ENCODE data around the gene TPCN1. TPM values are rescaled to one million over a fixed set of nuclear protein-coding genes. Genes with fewer than 3 reads are reported as not detected.

Gene TPCN1
- total RNA-seq, 1 experiment from 2014 or later, result 19.0 TPM

DNA sequence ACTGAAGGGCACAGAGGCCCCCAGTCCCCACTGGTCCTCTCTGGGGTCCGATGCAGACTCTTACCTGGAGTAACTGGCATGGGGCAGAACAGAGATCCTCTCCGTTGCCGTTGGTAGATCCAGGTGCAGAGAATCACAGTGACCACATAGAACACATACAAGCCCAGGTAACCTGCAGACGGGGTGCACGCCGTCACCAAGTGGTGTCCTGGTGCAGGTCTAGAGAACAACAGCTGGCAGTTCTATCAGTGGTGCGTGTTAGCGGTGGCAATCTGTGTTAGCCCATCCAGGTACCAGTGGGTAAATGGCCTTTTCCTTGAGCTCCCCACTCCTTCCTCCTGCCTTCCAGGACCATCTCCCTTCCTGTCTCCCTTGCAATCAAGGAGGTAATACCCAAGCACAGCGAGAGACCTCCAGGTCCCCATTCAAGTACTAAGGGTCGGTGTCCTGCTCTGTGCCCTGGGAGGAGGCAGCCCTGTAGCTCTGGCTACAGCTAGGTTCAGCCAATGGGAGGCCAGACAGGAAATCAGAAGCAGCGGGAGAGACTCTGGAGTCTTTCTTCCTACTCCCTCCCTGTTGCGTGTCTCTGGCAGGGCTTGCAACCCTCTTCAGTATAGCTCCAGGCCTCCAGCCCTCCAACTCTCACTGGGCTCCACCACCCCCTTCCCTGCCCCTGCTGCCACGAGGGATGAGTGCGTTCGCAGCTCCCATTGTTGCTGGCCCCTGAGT is 97.8 kb downstream of the TPCN1 start:
- Histone ChIP-seq H3K4me1 (ENCODE audit: insufficient read depth, low read length) (0 out of 2 replicates have a peak, but pooled peaks cover 4% of the 10 kb centered on the region), H3K4me2 (ENCODE audit: low read length) (no peak overlapping the region), H3K27ac (ENCODE audit: low read length) (no peak overlapping the region), H3K27me3 (ENCODE audit: low read length) (no peaks in the 10 kb centered on the region), H3K9me3 (ENCODE audit: low read length) (no peaks in the 10 kb centered on the region), H3F3A (ENCODE audit: low read length, unreplicated experiment) (no peaks in the 10 kb centered on the region), H3K9ac (ENCODE audit: low read length) (no peak overlapping the region), H3K79me2 (ENCODE audit: low read length) (no peaks in the 10 kb centered on the region), H4K20me1 (ENCODE audit: low read length) (no peaks in the 10 kb centered on the region), H3K36me3 (ENCODE audit: low read depth, low read length) (peaks cover 30% of the 10 kb centered on the region), H3K4me3 (ENCODE audit: low read length) (no peak overlapping the region), H3K9me2 (replicated peaks; ENCODE audit: low read length) (no peaks in the 10 kb centered on the region), H2AFZ (ENCODE audit: low read length) (no peak overlapping the region)
- no peak for TF ChIP-seq EZH2 (IDR thresholded peaks at IDR 0.05; ENCODE audit: low read length, unreplicated experiment)
- TF ChIP-seq, protein P1, sequence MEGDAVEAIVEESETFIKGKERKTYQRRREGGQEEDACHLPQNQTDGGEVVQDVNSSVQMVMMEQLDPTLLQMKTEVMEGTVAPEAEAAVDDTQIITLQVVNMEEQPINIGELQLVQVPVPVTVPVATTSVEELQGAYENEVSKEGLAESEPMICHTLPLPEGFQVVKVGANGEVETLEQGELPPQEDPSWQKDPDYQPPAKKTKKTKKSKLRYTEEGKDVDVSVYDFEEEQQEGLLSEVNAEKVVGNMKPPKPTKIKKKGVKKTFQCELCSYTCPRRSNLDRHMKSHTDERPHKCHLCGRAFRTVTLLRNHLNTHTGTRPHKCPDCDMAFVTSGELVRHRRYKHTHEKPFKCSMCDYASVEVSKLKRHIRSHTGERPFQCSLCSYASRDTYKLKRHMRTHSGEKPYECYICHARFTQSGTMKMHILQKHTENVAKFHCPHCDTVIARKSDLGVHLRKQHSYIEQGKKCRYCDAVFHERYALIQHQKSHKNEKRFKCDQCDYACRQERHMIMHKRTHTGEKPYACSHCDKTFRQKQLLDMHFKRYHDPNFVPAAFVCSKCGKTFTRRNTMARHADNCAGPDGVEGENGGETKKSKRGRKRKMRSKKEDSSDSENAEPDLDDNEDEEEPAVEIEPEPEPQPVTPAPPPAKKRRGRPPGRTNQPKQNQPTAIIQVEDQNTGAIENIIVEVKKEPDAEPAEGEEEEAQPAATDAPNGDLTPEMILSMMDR (conservative IDR thresholded peaks at IDR 0.05; ENCODE audit: low read depth, low read length), result no peak
- TF ChIP-seq EZH2phosphoT487 (IDR thresholded peaks at IDR 0.05; ENCODE audit: borderline replicate concordance, low read length), result no peak
- ATAC-seq (no peak), DNase-seq (no peak)
- CTCF ChIA-PET, result no interaction called here
- BruUV-seq (replicated peaks), result no TSS peak
- intact Hi-C loops (cut with micrococcal nuclease), result no loop called here
- POLR2A ChIA-PET (ENCODE audit: unreplicated experiment), result no interaction called here

DNA sequence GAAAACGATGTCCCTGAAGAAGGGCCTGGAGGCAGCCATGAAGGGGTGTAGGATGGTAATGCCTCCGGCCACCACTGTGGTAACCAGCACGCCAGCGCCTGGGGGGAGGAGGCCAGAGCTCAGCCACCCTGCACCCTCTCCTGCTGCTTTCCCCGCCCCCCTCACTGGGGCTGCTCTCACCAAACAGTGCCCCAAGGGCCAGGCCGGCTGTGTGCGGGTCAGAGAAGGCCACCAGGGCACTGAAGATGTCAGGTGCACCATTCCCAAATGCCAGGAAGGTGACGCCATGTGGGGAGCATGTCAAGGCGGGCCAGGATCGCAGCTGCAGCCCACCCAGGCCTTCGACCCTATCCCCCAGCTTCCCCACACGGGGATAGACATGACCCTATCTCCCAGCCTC is 99.1 kb downstream of the TPCN1 start:
- TF ChIP-seq, protein P1 (conservative IDR thresholded peaks at IDR 0.05; ENCODE audit: low read depth, low read length), result no peak
- TF ChIP-seq EZH2 (IDR thresholded peaks at IDR 0.05; ENCODE audit: low read length, unreplicated experiment) (no peak), EZH2phosphoT487 (IDR thresholded peaks at IDR 0.05; ENCODE audit: borderline replicate concordance, low read length) (no peak)
- CTCF ChIA-PET, result no interaction called here
- Histone ChIP-seq H3K79me2 (ENCODE audit: low read length) (no peaks in the 10 kb centered on the region), H3K4me2 (ENCODE audit: low read length) (no peak overlapping the region), H3K9me2 (replicated peaks; ENCODE audit: low read length) (no peaks in the 10 kb centered on the region), H3K4me3 (ENCODE audit: low read length) (no peak overlapping the region), H3F3A (ENCODE audit: low read length, unreplicated experiment) (no peaks in the 10 kb centered on the region), H3K27ac (ENCODE audit: low read length) (no peak overlapping the region), H4K20me1 (ENCODE audit: low read length) (no peaks in the 10 kb centered on the region), H3K4me1 (ENCODE audit: insufficient read depth, low read length) (0 out of 2 replicates have a peak, but pooled peaks cover 4% of the 10 kb centered on the region), H3K27me3 (ENCODE audit: low read length) (no peaks in the 10 kb centered on the region), H2AFZ (ENCODE audit: low read length) (no peak overlapping the region), H3K9ac (ENCODE audit: low read length) (no peak overlapping the region), H3K36me3 (ENCODE audit: low read depth, low read length) (peaks cover 30% of the 10 kb centered on the region), H3K9me3 (ENCODE audit: low read length) (no peaks in the 10 kb centered on the region)
- POLR2A ChIA-PET (ENCODE audit: unreplicated experiment), result no interaction called here
- intact Hi-C loops (cut with micrococcal nuclease), result no loop called here
- DNase-seq, result no peak
- ATAC-seq, result no peak
- BruUV-seq (replicated peaks), result no TSS peak

DNA sequence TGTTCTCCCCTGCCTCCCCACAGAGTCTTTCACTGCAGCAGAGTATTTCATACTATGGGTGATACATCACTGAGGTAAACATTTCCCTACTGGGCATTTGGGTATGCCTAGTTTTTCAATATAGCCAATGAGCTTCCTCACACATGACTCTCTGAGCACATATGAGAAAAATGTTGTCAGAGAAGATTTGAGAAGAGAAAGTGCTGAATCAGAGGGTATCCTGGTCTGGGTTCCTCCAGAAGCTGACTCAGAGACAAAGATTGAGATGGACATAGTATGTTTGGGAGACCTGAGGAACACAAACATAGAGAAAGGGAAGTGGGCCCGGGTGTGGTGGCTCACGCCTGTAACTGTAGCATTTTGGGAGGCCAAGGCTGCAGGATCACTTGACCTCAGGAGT is 101.1 kb downstream of the TPCN1 start:
- no peaks in the 10 kb centered on the region for H4K20me1 ChIP-seq (ENCODE audit: low read length)
- ChIA-PET CTCF (no interaction called here), POLR2A (ENCODE audit: unreplicated experiment) (no interaction called here)
- H3K9ac ChIP-seq (ENCODE audit: low read length), result no peak overlapping the region
- no peak overlapping the region for H3K4me3 ChIP-seq (ENCODE audit: low read length)
- no peaks in the 10 kb centered on the region for H3K9me3 ChIP-seq (ENCODE audit: low read length)
- H3K36me3 ChIP-seq (ENCODE audit: low read depth, low read length), result peaks cover 29% of the 10 kb centered on the region
- no peaks in the 10 kb centered on the region for H3K27me3 ChIP-seq (ENCODE audit: low read length)
- H3K4me2 ChIP-seq (ENCODE audit: low read length), result no peak overlapping the region
- H3K9me2 ChIP-seq (replicated peaks; ENCODE audit: low read length), result no peaks in the 10 kb centered on the region
- ATAC-seq, result peak; percentile 73
- intact Hi-C loops (cut with micrococcal nuclease), result no loop called here
- H3K79me2 ChIP-seq (ENCODE audit: low read length), result no peaks in the 10 kb centered on the region
- no TSS peak for BruUV-seq (replicated peaks)
- DNase-seq, result peak; percentile 91
- H3K27ac ChIP-seq (ENCODE audit: low read length), result peak overlapping the region; percentile 50
- H3K4me1 ChIP-seq (ENCODE audit: insufficient read depth, low read length), result 0 out of 2 replicates have a peak, but pooled peaks cover 4% of the 10 kb centered on the region
- H3F3A ChIP-seq (ENCODE audit: low read length, unreplicated experiment), result no peaks in the 10 kb centered on the region
- TF ChIP-seq, protein P1 (conservative IDR thresholded peaks at IDR 0.05; ENCODE audit: low read depth, low read length), result no peak
- no peak for TF ChIP-seq EZH2 (IDR thresholded peaks at IDR 0.05; ENCODE audit: low read length, unreplicated experiment)
- TF ChIP-seq EZH2phosphoT487 (IDR thresholded peaks at IDR 0.05; ENCODE audit: borderline replicate concordance, low read length), result no peak
- no peak overlapping the region for H2AFZ ChIP-seq (ENCODE audit: low read length)

All from PC-3 (cell line).